Kasumi-1 (cell line): ENCODE data around the gene NIPSNAP3A.

Source experiments
- DNase-seq, 2 experiments: peaks; one replicate each; lab custom pipeline; 2025; lab: John Stamatoyannopoulos, UW

The NIPSNAP3A gene

GRCh38 chr9:104808035-104808614 is 60.6 kb downstream of the NIPSNAP3A start:
- DNase-seq = no peak
